Osteocyte (in vitro differentiated cells): ENCODE measurements around the gene SLC4A5. TPM values are rescaled to one million over a fixed set of nuclear protein-coding genes. Genes with fewer than 3 reads are reported as not detected.
"Not testable (repeated sequence)": the region's sequence is repeated elsewhere in the genome, so short reads cannot be mapped to it uniquely, and the experiment has no call there.

ENCODE experiments used
- DNase-seq: peaks from one replicate; pipeline ENCODE4 v3.0.0; 2021; ENCODE audit warnings: mixed read lengths; ENCODE audit not compliant: unreplicated experiment; ENCODE audit errors: extremely low spot score
- H3K27ac Mint-ChIP-seq: one replicate; pipeline ENCODE4 v1.8.0; 2021; ENCODE audit warnings: mild to moderate bottlenecking, mixed read lengths; ENCODE audit not compliant: unreplicated experiment
- H3K27me3 Mint-ChIP-seq: one replicate; pipeline ENCODE4 v1.8.0; 2021; ENCODE audit warnings: mixed read lengths; ENCODE audit not compliant: unreplicated experiment
- H3K36me3 Mint-ChIP-seq: one replicate; pipeline ENCODE4 v1.8.0; 2021; ENCODE audit warnings: mixed read lengths; ENCODE audit not compliant: unreplicated experiment
- H3K4me1 Mint-ChIP-seq: one replicate; pipeline ENCODE4 v1.8.0; 2021; ENCODE audit warnings: mixed read lengths; ENCODE audit not compliant: unreplicated experiment
- H3K4me3 Mint-ChIP-seq: one replicate; pipeline ENCODE4 v1.8.0; 2021; ENCODE audit warnings: mild to moderate bottlenecking, moderate library complexity, mixed read lengths; ENCODE audit not compliant: unreplicated experiment
- H3K9me3 Mint-ChIP-seq: one replicate; pipeline ENCODE4 v1.8.0; 2021; ENCODE audit warnings: mixed read lengths; ENCODE audit not compliant: unreplicated experiment
- CTCF ChIP-seq: fragments of 200-600 bp; sonication (generic); IDR thresholded peaks from 2 replicates; pipeline ENCODE4 v1.5.0; 2021; ENCODE audit warnings: antibody characterized with exemption, mild to moderate bottlenecking, moderate library complexity
- total RNA-seq: library from RNA; stranded (reverse); gene quantifications from 2 replicates; pipeline ENCODE4 v1.2.1, GENCODE V29; 2021

The SLC4A5 gene
- total RNA-seq, 1 donor from 2014 or later, result 1.6 TPM

GRCh38 chr2:74235041-74235440 lies 108.2 kb downstream of the SLC4A5 start:
- no peak for DNase-seq
- H3K27me3 Mint-ChIP-seq, result peaks cover 6% of the 10 kb centered on the region
- no peaks in the 10 kb centered on the region for H3K36me3 Mint-ChIP-seq
- no peak for TF ChIP-seq CTCF
- H3K27ac Mint-ChIP-seq, result no peak overlapping the region
- peaks cover 1% of the 10 kb centered on the region for H3K4me1 Mint-ChIP-seq
- no peak overlapping the region for H3K4me3 Mint-ChIP-seq
- peaks cover 4% of the 10 kb centered on the region for H3K9me3 Mint-ChIP-seq

GRCh38 chr2:74233648-74234047 lies 109.6 kb downstream of the SLC4A5 start:
- Mint-ChIP-seq H3K4me1 (peaks cover under 1% of the 10 kb centered on the region), H3K4me3 (no peak overlapping the region), H3K36me3 (no peaks in the 10 kb centered on the region), H3K27me3 (peaks cover 6% of the 10 kb centered on the region), H3K9me3 (peaks cover 4% of the 10 kb centered on the region), H3K27ac (no peak overlapping the region)
- no peak for DNase-seq
- TF ChIP-seq CTCF, result no peak

- no peak overlapping the region for H3K4me3 Mint-ChIP-seq
- no peak overlapping the region for H3K27ac Mint-ChIP-seq
- DNase-seq, result no peak
- no peak for TF ChIP-seq CTCF
- H3K36me3 Mint-ChIP-seq, result no peaks in the 10 kb centered on the region
- no peaks in the 10 kb centered on the region for H3K4me1 Mint-ChIP-seq
- H3K27me3 Mint-ChIP-seq, result peaks cover 6% of the 10 kb centered on the region
- peaks cover 4% of the 10 kb centered on the region for H3K9me3 Mint-ChIP-seq
These were observed 110.8 kb downstream of the SLC4A5 start for GRCh38 chr2:74232426-74232825.

- not testable (repeated sequence) for H3K27ac Mint-ChIP-seq, H3K9me3 Mint-ChIP-seq, DNase-seq
These were observed 113.4 kb downstream of the SLC4A5 start for GRCh38 chr2:74229865-74230264.

GRCh38 chr2:74228772-74229171 lies 114.4 kb downstream of the SLC4A5 start:
- DNase-seq, result no peak
- Mint-ChIP-seq H3K27ac (no peak overlapping the region), H3K4me1 (peaks cover 7% of the 10 kb centered on the region), H3K27me3 (no peaks in the 10 kb centered on the region), H3K36me3 (no peaks in the 10 kb centered on the region), H3K9me3 (no peaks in the 10 kb centered on the region), H3K4me3 (no peak overlapping the region)
- TF ChIP-seq CTCF, result no peak

More at GRCh38 chr2:74229865-74230264, 113.4 kb downstream of the SLC4A5 start:
- not testable (repeated sequence) for H3K27me3 Mint-ChIP-seq, H3K36me3 Mint-ChIP-seq, H3K4me1 Mint-ChIP-seq, H3K4me3 Mint-ChIP-seq

- no peak for TF ChIP-seq CTCF
- H3K4me3 Mint-ChIP-seq, result no peak overlapping the region
- no peak overlapping the region for H3K27ac Mint-ChIP-seq
- no peaks in the 10 kb centered on the region for H3K27me3 Mint-ChIP-seq
- H3K36me3 Mint-ChIP-seq, result no peaks in the 10 kb centered on the region
- DNase-seq, result no peak
- H3K4me1 Mint-ChIP-seq, result peaks cover 7% of the 10 kb centered on the region
- H3K9me3 Mint-ChIP-seq, result no peaks in the 10 kb centered on the region
These were observed 115.6 kb downstream of the SLC4A5 start for GRCh38 chr2:74227646-74228045.
